C4-2B (cell line): Measurements from ENCODE around the gene MOGAT1.

Experiments used
- H3K27ac ChIP-seq: fragments of 450-650 bp; 2 replicates; pipeline ENCODE4 v1.5.1; 2017
- CTCF ChIP-seq: fragments of 450-650 bp; conservative IDR thresholded peaks from 2 replicates; pipeline ENCODE4 v1.5.1; 2017; ENCODE audit warnings: mild to moderate bottlenecking
- ZFX ChIP-seq: fragments of 450-650 bp; IDR thresholded peaks from 2 replicates; pipeline ENCODE4 v1.6.1; 2017

Gene MOGAT1

GRCh38 chr2:222745836-222746559 lies 74.5 kb downstream of the MOGAT1 start:
- TF ChIP-seq ZFX (no peak), CTCF (no peak)
- H3K27ac ChIP-seq = no peak overlapping the region

GRCh38 chr2:222747526-222748160 lies 76.2 kb downstream of the MOGAT1 start:
- no peak overlapping the region for H3K27ac ChIP-seq
- no peak for TF ChIP-seq ZFX
- TF ChIP-seq CTCF = no peak

- no peak overlapping the region for H3K27ac ChIP-seq
- no peak for TF ChIP-seq CTCF
- TF ChIP-seq ZFX = no peak
These were observed 79.1 kb downstream of the MOGAT1 start for GRCh38 chr2:222750533-222750932.

- TF ChIP-seq ZFX = no peak
- TF ChIP-seq CTCF = no peak
- no peak overlapping the region for H3K27ac ChIP-seq
These were observed 79.8 kb downstream of the MOGAT1 start for GRCh38 chr2:222751238-222751637.

- no peak overlapping the region for H3K27ac ChIP-seq
- TF ChIP-seq CTCF = no peak
- no peak for TF ChIP-seq ZFX
These were observed 80.6 kb downstream of the MOGAT1 start for GRCh38 chr2:222751821-222752719.

GRCh38 chr2:222752746-222753145 lies 81.3 kb downstream of the MOGAT1 start:
- H3K27ac ChIP-seq = no peak overlapping the region

More at GRCh38 chr2:222752746-222753145, 81.3 kb downstream of the MOGAT1 start:
- TF ChIP-seq CTCF = no peak
- no peak for TF ChIP-seq ZFX
